Testis (tissue), 2 donors: Measurements from ENCODE around the gene RAET1E.

Source experiments
- CTCF ChIP-seq, 3 experiments: fragments of 450-650 bp in 2 of 3; fragments of 200-600 bp in 1 of 3; sonication (generic) in 1 of 3; IDR thresholded peaks; one replicate each; pipeline ENCODE4 v1.5.1; 2016 to 2019; ENCODE audit warnings: antibody characterized with exemption in 3 of 3, mild to moderate bottlenecking in 2 of 3, moderate library complexity in 1 of 3
- POLR2A ChIP-seq: fragments of 450-650 bp; IDR thresholded peaks from one replicate; pipeline ENCODE4 v1.6.1; 2017; ENCODE audit warnings: antibody characterized with exemption, mild to moderate bottlenecking, moderate library complexity

GRCh38 chr6:149863698-149864577 is 34.0 kb downstream of the RAET1E start, which contains the start of gene LRP11:
- TF ChIP-seq CTCF (IDR thresholded peaks at IDR 0.05) = no peak
- TF ChIP-seq POLR2A = no peak
